GM13977 (cell line): ENCODE measurements around the gene CDC20.
"Not testable (repeated sequence)": the region's sequence is repeated elsewhere in the genome, so short reads cannot be mapped to it uniquely, and the experiment has no call there.

ENCODE experiments used
- DNase-seq: peaks from one replicate; pipeline ENCODE4 v3.0.0; 2012; ENCODE audit warnings: low spot score
- CTCF ChIP-seq: IDR thresholded peaks from 2 replicates; pipeline ENCODE4 v1.5.1; 2012; ENCODE audit warnings: mild to moderate bottlenecking, control low read depth; ENCODE audit not compliant: insufficient read depth; ENCODE audit errors: extremely low read depth, missing control alignments
- in situ Hi-C: fragments of 300-500 bp; cut with MboI; formaldehyde crosslinking; loops from one replicate; pipeline ENCODE4 v1.12.0; 2022; ENCODE audit warnings: low sequenced_read_pairs, low pct_unique_long_range_greater_than_20kb, mixed read lengths, inconsistent platforms; ENCODE audit not compliant: unreplicated experiment

The CDC20 gene

GRCh38 chr1:43389326-43390313 lies 30.8 kb downstream of the CDC20 start, which contains the start of the genes MED8 and SZT2:
MED8 (minus strand) TSS chr1:43389800; CDS start chr1:43389764, 36 bp downstream.
SZT2 (plus strand) TSS chr1:43389899; CDS start chr1:43389969, 70 bp downstream.
- TF ChIP-seq CTCF: no peak
- in situ Hi-C loops: no loop called here
- peak; percentile 96 for DNase-seq

DNA sequence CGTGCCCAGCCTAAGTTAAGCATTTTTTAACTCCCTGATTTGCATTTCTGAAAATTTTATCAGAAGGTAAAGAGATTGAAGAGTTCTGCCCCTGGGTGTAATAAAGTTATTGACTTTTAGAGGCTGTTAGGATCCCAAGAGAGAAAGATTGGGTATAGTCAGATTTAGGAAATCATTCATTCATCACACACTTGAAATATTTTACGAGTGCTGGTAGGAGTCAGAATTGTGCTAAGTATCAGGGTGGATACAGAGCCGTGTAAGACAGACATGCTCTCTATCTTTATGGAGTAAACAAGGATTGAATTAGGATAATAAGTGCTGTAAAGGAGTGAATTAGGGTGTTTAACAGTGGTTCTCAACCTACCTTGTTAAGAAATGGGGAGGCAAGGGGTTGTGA lies 33.9 kb downstream of the CDC20 start:
- no peak for TF ChIP-seq CTCF
- DNase-seq: no peak
- in situ Hi-C loops: no loop called here

- in situ Hi-C loops: no loop called here
- no peak for TF ChIP-seq CTCF
- no peak for DNase-seq
These were observed 36.7 kb downstream of the CDC20 start for GRCh38 chr1:43395523-43395922.

- no peak for DNase-seq
- no peak for TF ChIP-seq CTCF
- in situ Hi-C loops: no loop called here
These were observed 37.3 kb downstream of the CDC20 start for GRCh38 chr1:43396059-43396458.

GRCh38 chr1:43398227-43398626 lies 39.4 kb downstream of the CDC20 start:
- in situ Hi-C loops: no loop called here
- no peak for DNase-seq
- TF ChIP-seq CTCF: no peak

GRCh38 chr1:43400441-43400840 lies 41.7 kb downstream of the CDC20 start:
- DNase-seq, in situ Hi-C loops: not testable (repeated sequence)
